Prostate gland (tissue), 2 donors: ENCODE results near the gene RCN1. TPM values are rescaled to one million over a fixed set of nuclear protein-coding genes. Genes with fewer than 3 reads are reported as not detected.

Experiments
- DNase-seq: peaks from one replicate; pipeline ENCODE4 v3.0.0-alpha.2; 2019; ENCODE audit warnings: low spot score
- H3K27ac ChIP-seq, 2 donors: fragments of 200-600 bp; sonication (generic); 2 replicates each; pipeline ENCODE4 v1.5.1; 2017 to 2019
- H3K27me3 ChIP-seq: fragments of 200-600 bp; sonication (generic); replicated peaks from 2 replicates; pipeline ENCODE4 v1.5.1; 2019; ENCODE audit not compliant: insufficient read depth
- H3K36me3 ChIP-seq, 2 donors: fragments of 200-600 bp; sonication (generic); 1 replicate in 1 of 2; 2 replicates in 1 of 2; pipeline versions ENCODE4 v1.5.1 to v1.8.1; 2017 to 2019
- H3K4me1 ChIP-seq: fragments of 200-600 bp; sonication (generic); replicated peaks from 2 replicates; pipeline ENCODE4 v1.5.1; 2019
- H3K4me3 ChIP-seq, 2 donors: fragments of 200-600 bp; sonication (generic); 2 replicates each; pipeline ENCODE4 v1.5.1; 2017 to 2019
- H3K9me3 ChIP-seq: fragments of 200-600 bp; sonication (generic); 2 replicates; pipeline ENCODE4 v1.5.1; 2017
- POLR2A ChIP-seq: fragments of 450-650 bp; IDR thresholded peaks from one replicate; pipeline ENCODE4 v1.6.1; 2016; ENCODE audit warnings: antibody characterized with exemption, mild to moderate bottlenecking
- POLR2AphosphoS5 ChIP-seq: sonication (generic); formaldehyde crosslinking; IDR thresholded peaks from one replicate; pipeline ENCODE4 v1.6.1; 2017; ENCODE audit warnings: antibody characterized with exemption
- WGBS: methylation state at CpG from one replicate; pipeline ENCODE4 v1.1.5; 2018; 5-methylcytosine and 5-hydroxymethylcytosine counted together
- intact Hi-C: fragments of 100-400 bp; cut with DNase I; formaldehyde crosslinking; loops from one replicate; pipeline ENCODE4 v1.14.2; 2022
- total RNA-seq, 2 donors: library from RNA; depleted of rRNA; stranded (reverse); fragments of >200 nt; gene quantifications; one replicate each; pipeline ENCODE4 v1.1.0, GENCODE V29; 2016
- TF ChIP-seq, protein P1 (sequence below), 4 experiments: fragments of 200-600 bp in 2 of 4; fragments of 450-650 bp in 2 of 4; sonication (generic) in 2 of 4; IDR thresholded peaks; 1 replicate in 3 of 4; 2 replicates in 1 of 4; pipeline ENCODE4 v1.5.1; 2016 to 2019; ENCODE audit warnings: antibody characterized with exemption in 4 of 4, mild to moderate bottlenecking in 2 of 4, moderate library complexity in 2 of 4

RCN1 gene
- total RNA-seq, 2 donors from 2014 or later: 63.6 to 105 TPM

DNA sequence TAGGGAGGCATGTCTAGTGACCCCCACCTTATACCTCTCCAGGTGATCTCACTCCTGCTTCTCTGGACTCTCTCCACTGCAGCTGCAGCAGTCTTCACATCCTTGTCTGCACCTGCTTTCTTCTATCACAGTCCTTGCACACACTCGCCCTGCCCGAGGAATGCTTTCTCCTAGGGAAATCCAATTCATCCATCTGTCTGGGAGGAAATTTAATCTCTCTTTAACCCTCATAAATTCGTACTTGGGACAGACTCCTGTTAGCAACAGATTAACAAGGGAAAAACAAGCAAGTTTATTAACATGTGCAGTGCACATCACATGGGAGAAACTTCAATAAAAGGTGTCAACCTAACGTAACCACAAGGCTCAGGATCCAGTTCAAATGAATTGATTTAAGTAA lies 11.3 kb upstream of the RCN1 start:
- TF ChIP-seq, protein P1, sequence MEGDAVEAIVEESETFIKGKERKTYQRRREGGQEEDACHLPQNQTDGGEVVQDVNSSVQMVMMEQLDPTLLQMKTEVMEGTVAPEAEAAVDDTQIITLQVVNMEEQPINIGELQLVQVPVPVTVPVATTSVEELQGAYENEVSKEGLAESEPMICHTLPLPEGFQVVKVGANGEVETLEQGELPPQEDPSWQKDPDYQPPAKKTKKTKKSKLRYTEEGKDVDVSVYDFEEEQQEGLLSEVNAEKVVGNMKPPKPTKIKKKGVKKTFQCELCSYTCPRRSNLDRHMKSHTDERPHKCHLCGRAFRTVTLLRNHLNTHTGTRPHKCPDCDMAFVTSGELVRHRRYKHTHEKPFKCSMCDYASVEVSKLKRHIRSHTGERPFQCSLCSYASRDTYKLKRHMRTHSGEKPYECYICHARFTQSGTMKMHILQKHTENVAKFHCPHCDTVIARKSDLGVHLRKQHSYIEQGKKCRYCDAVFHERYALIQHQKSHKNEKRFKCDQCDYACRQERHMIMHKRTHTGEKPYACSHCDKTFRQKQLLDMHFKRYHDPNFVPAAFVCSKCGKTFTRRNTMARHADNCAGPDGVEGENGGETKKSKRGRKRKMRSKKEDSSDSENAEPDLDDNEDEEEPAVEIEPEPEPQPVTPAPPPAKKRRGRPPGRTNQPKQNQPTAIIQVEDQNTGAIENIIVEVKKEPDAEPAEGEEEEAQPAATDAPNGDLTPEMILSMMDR (IDR thresholded peaks at IDR 0.05): no peak
- TF ChIP-seq POLR2AphosphoS5: peak; percentile 20
- TF ChIP-seq POLR2A: no peak
- intact Hi-C loops: no loop called here
- no peaks in the 10 kb centered on the region for H3K36me3 ChIP-seq
- WGBS: 34% methylated on average over 4 of the region's 4 CpGs
- no peak overlapping the region for H3K27ac ChIP-seq
- no peaks in the 10 kb centered on the region for H3K9me3 ChIP-seq
- H3K4me1 ChIP-seq: no peaks in the 10 kb centered on the region
- DNase-seq: no peak
- no peak overlapping the region for H3K4me3 ChIP-seq
- no peaks in the 10 kb centered on the region for H3K27me3 ChIP-seq

DNA sequence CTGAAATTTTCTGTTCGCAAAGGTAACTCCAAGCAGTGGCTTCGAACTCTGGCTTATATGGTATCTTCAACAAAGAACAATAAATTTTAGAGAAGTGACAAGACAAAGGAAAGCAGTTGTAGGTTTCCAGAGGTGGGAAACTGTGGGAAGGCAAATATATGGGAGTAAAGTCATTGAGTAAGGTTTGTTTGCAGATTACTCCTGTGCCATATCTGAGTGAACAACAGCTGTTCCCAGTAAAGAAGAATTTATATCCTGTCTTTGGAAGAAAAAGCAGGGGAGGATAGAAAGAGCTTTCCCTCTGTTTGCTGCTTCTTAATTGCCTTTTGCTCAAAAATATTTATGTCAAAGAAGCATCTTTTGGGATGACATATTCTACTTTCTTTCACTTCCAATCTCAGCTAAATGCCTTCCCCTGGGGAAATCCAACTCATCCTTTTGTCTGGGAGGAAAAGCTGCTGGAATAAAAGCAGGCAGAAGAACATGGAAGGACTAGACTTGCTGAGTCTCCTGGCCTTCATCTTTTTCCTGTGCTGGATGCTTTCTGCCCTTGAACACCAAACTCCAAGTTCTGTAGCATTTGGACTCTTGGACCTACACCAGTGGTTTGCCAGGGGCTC lies 10.4 kb upstream of the RCN1 start:
- Histone ChIP-seq H3K27me3 (no peaks in the 10 kb centered on the region), H3K36me3 (no peaks in the 10 kb centered on the region), H3K4me1 (no peaks in the 10 kb centered on the region), H3K4me3 (no peak overlapping the region), H3K27ac (no peak overlapping the region), H3K9me3 (no peaks in the 10 kb centered on the region)
- TF ChIP-seq POLR2A (no peak), POLR2AphosphoS5 (no peak)
- TF ChIP-seq, protein P1 (IDR thresholded peaks at IDR 0.05): no peak
- intact Hi-C loops: no loop called here
- DNase-seq: no peak
- 78% methylated on average over 2 of the region's 2 CpGs for WGBS

DNA sequence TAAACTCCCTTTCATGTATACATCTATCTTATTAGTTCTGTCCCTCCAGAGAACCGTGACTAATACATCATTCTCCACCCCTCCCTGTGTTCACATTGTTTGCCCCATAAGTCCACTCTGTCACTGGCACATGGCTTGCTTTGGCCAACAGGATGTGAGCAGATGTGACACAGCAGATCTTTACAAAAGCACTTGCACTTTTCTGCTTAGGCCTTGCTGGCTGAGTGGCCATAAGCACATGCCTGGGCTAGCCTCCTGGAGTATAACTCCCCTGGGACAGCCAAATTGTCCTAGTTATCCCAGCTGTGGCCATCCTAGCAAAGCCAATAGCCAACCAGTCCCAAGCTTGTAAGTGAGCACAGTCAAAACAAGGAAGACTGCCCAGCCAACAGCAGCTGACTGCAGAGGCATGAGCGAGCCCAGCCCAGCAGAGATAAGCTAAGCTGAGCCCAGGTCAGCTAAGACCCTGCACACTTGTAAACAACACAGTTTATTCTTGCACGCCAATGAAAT lies 9.7 kb upstream of the RCN1 start:
- Histone ChIP-seq H3K4me1 (no peaks in the 10 kb centered on the region), H3K4me3 (no peak overlapping the region), H3K36me3 (no peaks in the 10 kb centered on the region), H3K27me3 (no peaks in the 10 kb centered on the region), H3K27ac (no peak overlapping the region), H3K9me3 (no peaks in the 10 kb centered on the region)
- no peak for TF ChIP-seq POLR2A
- DNase-seq: no peak
- WGBS: 75% methylated on average over 3 of the region's 3 CpGs
- intact Hi-C loops: no loop called here

DNA sequence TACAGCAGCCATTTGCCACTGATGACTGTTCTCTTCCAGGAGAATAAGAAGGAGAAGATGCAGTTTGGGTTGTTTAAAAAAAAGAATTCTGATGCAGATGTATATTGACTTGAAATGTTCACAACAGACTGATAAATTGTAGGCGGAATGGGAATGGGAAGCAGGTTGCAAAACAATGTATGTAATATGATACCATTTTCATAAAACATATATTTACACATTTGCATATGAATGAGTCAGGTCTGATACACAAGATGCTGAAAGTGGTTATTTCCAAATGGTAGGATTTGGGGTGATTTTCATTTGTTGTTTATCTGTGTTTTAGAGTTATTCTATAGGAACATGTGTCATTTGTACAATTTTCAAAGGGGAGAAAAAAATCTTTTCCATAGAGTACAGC lies 9.0 kb upstream of the RCN1 start:
- no peak for DNase-seq
- no peaks in the 10 kb centered on the region for H3K36me3 ChIP-seq
- intact Hi-C loops: no loop called here
- H3K27ac ChIP-seq: no peak overlapping the region
- 95% methylated on average over 1 of the region's 1 CpG for WGBS
- H3K27me3 ChIP-seq: no peaks in the 10 kb centered on the region
- H3K9me3 ChIP-seq: no peaks in the 10 kb centered on the region
- no peak overlapping the region for H3K4me3 ChIP-seq
- TF ChIP-seq, protein P1 (IDR thresholded peaks at IDR 0.05): no peak
- TF ChIP-seq POLR2AphosphoS5 (no peak), POLR2A (no peak)
- no peaks in the 10 kb centered on the region for H3K4me1 ChIP-seq

DNA sequence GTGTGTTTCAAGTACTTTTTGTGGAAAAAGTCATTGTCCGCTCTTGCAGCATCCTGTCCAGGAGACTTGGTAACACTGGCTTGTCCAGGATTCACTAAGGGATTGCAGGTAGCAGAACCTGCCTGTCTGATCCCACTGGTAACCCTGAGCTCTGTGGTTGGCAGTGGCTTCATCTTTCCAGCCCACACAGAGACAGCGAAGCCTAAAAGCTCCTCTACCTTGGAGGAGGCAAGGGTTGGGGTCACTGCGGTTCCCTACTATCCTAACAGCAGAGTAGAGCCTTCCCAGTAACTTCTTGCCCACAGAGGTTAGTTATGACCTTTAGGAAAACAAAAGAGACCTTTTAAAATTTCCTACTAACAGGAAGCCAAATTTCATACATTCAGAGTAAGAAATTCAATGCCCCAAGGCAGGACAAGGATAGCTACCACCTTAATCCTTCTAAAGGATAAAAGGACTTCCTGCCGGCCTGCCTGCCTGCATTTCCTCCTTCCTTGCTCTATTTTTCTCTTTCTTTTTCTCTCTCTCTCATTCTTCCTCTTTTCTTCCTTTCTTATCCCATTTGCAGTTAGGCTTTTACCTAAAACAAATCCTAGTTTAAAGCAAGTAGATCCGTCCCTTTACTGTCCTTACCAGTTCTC lies 8.4 kb upstream of the RCN1 start:
- Histone ChIP-seq H3K4me1 (no peaks in the 10 kb centered on the region), H3K9me3 (no peaks in the 10 kb centered on the region), H3K27ac (no peak overlapping the region), H3K27me3 (no peaks in the 10 kb centered on the region), H3K4me3 (no peak overlapping the region), H3K36me3 (no peaks in the 10 kb centered on the region)
- TF ChIP-seq, protein P1 (IDR thresholded peaks at IDR 0.05): no peak
- TF ChIP-seq POLR2AphosphoS5 (no peak), POLR2A (no peak)
- DNase-seq: no peak
- 77% methylated on average over 5 of the region's 5 CpGs for WGBS
- intact Hi-C loops: no loop called here
